WI38 (cell line): ENCODE data around the gene SOCS1.

Source experiments
- H3K4me3 ChIP-seq: 2 replicates; pipeline ENCODE4 v1.5.1; 2011; ENCODE audit warnings: low read depth, mild to moderate bottlenecking, control low read depth, low read length
- TF ChIP-seq, protein P1 (sequence below): IDR thresholded peaks from 2 replicates; pipeline ENCODE4 v1.5.1; 2012; ENCODE audit warnings: low read depth, mild to moderate bottlenecking, control low read depth, low read length

Gene SOCS1

DNA sequence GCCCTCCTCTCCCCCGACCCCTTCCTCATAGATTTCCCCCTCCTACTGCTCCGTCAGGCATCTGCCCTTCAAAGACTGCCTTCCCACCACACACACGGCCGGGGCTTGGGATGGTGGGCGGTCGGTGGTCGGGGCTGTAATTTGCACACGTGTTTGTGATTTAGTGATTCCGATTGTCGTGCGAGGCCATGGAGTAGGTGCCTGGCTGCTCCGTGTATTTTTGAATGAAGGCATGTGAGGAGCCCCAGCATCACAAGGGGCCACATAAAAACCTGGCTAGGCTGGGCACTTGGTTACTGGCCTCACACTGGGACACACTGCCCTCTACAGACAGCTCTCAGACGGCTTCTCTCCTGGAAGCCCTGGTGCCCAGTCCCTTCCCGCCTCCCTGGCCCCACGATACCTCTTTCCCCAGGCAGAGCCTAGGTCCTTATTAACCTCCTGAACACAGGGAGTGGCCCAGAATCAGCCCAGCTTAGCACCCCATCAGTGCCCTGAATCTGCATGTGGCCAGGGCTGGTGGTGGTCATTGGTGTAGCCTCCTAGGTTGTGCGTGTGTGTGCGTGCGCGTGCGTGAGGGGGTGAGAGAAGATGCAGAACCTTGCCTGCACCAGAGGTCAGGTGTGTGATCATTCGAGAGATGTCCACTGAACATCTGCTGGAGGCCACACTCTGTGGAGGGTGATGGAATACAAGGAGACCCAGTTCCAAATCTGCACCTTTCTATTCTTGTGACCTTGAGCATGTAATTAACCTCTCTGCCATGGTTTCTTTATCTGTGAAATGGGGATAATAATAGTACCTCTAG is 1.3 kb upstream of the SOCS1 start:
- peak overlapping the region; percentile 67 for H3K4me3 ChIP-seq
- TF ChIP-seq, protein P1, sequence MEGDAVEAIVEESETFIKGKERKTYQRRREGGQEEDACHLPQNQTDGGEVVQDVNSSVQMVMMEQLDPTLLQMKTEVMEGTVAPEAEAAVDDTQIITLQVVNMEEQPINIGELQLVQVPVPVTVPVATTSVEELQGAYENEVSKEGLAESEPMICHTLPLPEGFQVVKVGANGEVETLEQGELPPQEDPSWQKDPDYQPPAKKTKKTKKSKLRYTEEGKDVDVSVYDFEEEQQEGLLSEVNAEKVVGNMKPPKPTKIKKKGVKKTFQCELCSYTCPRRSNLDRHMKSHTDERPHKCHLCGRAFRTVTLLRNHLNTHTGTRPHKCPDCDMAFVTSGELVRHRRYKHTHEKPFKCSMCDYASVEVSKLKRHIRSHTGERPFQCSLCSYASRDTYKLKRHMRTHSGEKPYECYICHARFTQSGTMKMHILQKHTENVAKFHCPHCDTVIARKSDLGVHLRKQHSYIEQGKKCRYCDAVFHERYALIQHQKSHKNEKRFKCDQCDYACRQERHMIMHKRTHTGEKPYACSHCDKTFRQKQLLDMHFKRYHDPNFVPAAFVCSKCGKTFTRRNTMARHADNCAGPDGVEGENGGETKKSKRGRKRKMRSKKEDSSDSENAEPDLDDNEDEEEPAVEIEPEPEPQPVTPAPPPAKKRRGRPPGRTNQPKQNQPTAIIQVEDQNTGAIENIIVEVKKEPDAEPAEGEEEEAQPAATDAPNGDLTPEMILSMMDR: peak; percentile 78

DNA sequence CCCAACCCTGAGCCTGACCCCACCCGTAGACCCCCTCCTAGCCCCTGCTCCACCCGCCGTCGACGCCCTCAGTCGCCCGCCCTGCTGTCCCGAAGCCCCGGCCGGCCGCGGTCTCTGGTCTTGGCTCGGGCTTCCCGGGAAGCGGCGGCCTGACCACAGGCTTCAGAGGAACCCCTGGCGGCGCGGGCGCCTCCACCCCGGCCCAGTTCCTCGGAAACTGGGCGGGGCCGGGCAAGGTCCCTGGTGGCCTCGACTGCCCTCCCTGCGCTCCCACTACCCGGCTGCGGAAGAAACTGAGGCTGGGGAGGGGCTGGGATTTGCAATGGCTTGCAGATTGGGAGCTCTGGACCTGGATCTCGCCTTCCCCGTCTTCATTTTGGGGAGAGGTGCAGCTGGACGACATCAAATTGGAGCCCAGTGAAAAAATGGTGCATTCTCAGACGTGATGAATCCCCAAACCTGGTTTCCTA is 692 bp upstream of the SOCS1 start:
- TF ChIP-seq, protein P1: no peak
- peak overlapping the region; percentile 67 for H3K4me3 ChIP-seq

DNA sequence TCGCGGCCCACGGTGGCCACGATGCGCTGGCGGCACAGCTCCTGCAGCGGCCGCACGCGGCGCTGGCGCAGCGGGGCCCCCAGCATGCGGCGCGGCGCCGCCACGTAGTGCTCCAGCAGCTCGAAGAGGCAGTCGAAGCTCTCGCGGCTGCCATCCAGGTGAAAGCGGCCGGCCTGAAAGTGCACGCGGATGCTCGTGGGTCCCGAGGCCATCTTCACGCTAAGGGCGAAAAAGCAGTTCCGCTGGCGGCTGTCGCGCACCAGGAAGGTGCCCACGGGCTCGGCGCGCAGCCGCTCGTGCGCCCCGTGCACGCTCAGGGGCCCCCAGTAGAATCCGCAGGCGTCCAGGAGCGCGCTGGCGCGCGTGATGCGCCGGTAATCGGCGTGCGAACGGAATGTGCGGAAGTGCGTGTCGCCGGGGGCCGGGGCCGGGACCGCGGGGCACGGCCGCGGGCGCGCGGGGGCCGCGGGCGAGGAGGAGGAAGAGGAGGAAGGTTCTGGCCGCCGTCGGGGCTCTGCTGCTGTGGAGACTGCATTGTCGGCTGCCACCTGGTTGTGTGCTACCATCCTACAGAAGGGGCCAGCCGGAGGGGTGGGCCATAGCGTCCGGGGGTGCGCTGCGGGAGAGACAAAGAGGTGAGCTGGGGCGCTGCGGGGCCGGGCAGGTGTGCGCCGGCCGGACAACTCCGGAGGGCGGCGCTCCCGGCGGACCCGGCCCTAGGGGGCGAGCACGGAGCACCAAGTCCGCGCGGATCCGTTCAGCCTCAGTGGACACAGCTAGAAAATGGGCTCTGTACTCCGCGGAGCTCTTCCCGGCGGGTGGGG is 879 bp downstream of the SOCS1 start:
- TF ChIP-seq, protein P1: no peak
- peak overlapping the region; percentile 86 for H3K4me3 ChIP-seq

DNA sequence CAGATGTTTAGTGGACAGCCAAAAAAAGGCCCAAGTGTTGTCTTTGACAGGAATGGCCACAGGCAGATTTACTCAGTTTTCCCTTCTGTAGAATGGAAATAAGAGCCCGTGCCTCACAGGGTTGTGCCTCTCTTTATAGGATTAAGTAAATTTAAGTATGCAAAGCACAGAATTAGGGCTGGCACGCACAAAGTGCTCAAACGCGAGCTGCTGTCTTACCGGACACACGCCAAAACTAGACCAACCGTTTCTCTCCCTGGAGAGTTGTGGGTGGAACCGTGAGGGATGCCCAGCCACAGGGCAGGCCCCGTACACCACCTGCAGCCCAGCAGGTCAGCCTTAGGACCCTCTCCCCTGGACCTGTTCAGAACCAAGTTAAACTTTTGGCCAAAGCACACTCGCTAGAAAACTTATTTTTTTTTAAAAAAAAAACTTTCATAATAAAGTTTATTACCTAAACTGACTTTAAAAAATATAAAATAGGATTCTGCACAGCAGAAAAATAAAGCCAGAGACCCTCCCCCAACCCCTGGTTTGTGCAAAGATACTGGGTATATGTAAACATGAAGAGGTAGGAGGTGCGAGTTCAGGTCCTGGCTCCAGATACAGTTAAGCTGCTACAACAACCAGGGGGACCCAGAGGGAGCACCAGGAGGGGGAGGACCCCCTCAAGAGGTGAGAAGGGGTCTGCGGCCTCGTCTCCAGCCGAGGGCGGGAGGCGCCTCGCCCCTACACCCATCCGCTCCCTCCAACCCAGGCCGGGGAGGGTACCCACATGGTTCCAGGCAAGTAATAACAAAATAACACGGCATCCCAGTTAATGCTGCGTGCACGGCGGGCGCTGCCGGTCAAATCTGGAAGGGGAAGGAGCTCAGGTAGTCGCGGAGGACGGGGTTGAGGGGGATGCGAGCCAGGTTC is 1.8 kb downstream of the SOCS1 start:
- TF ChIP-seq, protein P1: no peak
- H3K4me3 ChIP-seq: peak overlapping the region; percentile 86

DNA sequence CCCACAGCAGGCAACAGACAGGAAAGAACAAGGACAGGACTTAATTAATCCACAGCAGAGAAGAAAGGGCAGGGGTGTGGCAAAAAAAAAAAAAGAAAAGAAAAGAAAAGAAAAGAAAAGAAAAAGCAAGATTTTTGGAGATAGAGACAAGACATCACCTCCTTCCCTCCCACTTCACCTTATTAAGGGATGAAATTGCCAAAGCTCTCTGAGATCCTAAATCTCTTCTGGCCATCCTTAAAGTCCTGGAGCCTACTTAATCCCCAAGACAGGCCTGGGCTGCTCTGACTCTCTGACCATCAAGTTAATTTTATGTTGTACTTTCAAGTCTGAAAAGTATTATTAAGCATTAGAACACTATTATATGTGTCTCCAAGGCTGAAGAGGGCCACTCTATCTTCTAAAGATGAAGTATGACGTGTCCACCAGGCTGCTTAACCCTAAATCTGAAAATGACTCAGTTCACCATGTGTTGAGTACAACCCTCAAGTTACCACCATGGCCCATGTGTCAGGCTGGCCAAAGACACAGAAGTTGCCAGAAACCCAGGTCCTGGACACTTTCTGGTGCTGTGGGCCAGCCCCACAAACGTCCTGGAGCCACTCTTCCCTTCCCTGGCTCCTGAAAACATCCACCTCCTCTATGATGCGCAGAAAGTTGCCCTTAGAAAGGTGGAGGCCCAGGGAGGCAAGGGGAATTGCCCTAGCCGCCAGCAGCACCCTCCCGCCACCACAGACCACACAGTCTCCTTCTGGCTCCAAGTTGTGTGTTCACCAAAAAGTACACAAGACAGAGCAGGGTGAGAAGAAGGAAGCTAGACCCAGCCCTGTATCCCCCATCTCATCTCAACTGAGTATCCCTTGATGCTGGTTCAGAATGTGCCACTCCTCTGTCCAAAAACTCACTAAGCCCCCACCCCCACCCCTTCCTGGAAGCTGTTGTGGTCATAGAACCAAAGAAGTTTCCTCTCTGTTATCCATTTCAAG is 2.7 kb downstream of the SOCS1 start:
- TF ChIP-seq, protein P1: no peak
- peak overlapping the region; percentile 86 for H3K4me3 ChIP-seq

DNA sequence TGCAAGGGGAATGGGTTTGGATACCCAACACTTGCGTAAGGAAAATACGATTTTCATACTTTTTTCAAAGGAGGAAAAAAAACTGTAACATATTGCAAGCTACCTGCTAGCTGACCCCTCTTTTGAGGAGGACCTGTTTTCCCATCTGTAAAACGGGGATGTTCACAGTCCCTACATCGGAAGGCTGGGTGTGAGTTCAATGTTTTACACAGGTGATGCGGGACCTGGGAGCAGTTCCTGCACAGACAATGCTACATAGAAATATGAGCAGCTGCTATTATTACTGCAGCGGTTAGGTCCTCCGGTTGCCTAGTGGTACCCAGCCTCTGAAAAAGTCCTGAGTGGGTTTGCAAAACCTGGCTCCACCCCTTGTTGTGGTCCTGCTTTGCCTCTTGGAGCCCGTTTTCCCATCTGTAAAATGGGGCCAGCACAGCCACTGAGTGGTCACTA is 3.5 kb downstream of the SOCS1 start:
- H3K4me3 ChIP-seq: peak overlapping the region; percentile 86
- TF ChIP-seq, protein P1: no peak
